ENCODE results near the gene CPLANE2.

GRCh38 chr1:16199700-16200099, 37.3 kb downstream of the CPLANE2 start:
- no peak for TF ChIP-seq CTCF (IDR thresholded peaks at IDR 0.05)
- TF ChIP-seq EZH2 (IDR thresholded peaks at IDR 0.05) = no peak

Data from neural progenitor cell (in vitro differentiated cells).